ENCODE measurements around the gene TTLL3. TPM values are rescaled to one million over a fixed set of nuclear protein-coding genes. Genes with fewer than 3 reads are reported as not detected.

Gene TTLL3
- total and polyA plus RNA-seq, 2 of the 13 experiments (the other 11 are each of a cell fraction or from before 2014, with no cell fraction given): 9.5 to 51.2 TPM

DNA sequence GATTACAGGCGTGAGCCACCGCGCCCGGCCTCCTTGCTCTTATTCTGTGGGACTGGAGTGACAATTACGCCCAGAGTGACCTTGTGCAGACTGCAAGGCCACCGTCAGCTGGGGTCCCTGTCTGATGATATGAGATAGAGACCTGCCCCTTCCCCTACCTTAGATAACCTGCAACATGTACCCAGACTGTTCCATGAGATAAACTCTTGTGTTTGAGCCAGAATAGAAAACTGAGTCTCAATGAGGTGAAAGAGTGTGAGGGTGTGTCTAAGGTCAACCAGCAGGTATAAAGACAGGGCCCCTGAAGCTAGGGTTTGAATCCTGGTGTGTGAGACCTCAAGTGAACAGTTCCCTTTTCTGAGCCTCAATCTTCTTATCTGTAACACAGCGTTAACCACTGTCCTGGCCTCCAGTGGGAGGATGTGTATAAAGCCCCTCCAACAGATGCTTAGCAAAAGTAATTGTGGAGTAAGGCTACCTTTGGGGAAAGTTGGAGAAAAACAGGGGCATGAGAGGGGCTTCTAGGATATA lies 23.8 kb upstream of the TTLL3 start:
- Histone ChIP-seq H3K4me3 (replicated peaks in 1 of 3; ENCODE audit: insufficient read depth in 1 of 3, low read depth in 2 of 3, low read length in 3 of 3) (no peak overlapping the region), H3K4me1 (ENCODE audit: insufficient read depth, low read length) (peaks cover 22% of the 10 kb centered on the region), H2AFZ (ENCODE audit: low read length) (no peak overlapping the region), H4K20me1 (ENCODE audit: insufficient read depth, low read length) (no peaks in the 10 kb centered on the region), H3K79me2 (ENCODE audit: insufficient read depth, low read length) (peaks cover under 1% of the 10 kb centered on the region), H3K36me3 (replicated peaks in 1 of 2; ENCODE audit: control insufficient read depth in 1 of 2, insufficient read depth in 2 of 2, low read length in 2 of 2) (peaks cover 16 to 67% of the 10 kb centered on the region in 2 experiments), H3K9me3 (ENCODE audit: low read length) (no peaks in the 10 kb centered on the region), H3K4me2 (ENCODE audit: low read depth, low read length) (no peak overlapping the region), H3K27me3 (ENCODE audit: control insufficient read depth in 1 of 2, insufficient read depth in 2 of 2, low read length in 2 of 2) (no peaks in the 10 kb centered on the region), H3K9ac (ENCODE audit: insufficient read depth, low read depth, low read length) (no peak overlapping the region), H3K27ac (ENCODE audit: extremely low read length, insufficient read depth, low read length) (no peak overlapping the region)
- ATAC-seq: no peak
- TF ChIP-seq ZNF225 (CRISPR knock-in tag; IDR thresholded peaks at IDR 0.05): no peak
- no peak for TF ChIP-seq ELF1 (CRISPR knock-in tag; IDR thresholded peaks at IDR 0.05)
- TF ChIP-seq ZNF720 (CRISPR knock-in tag; IDR thresholded peaks at IDR 0.05): no peak
- no peak for TF ChIP-seq ZNF335 (CRISPR knock-in tag; IDR thresholded peaks at IDR 0.05)
- TF ChIP-seq ZNF557 (CRISPR knock-in tag; IDR thresholded peaks at IDR 0.05): no peak
- no peak for TF ChIP-seq REL (CRISPR knock-in tag; conservative IDR thresholded peaks at IDR 0.05)
- no peak for TF ChIP-seq GATAD1 (CRISPR knock-in tag; IDR thresholded peaks at IDR 0.05)
- no peak for TF ChIP-seq ZFP62 (CRISPR knock-in tag; IDR thresholded peaks at IDR 0.05)
- no peak for TF ChIP-seq NFIC (IDR thresholded peaks at IDR 0.05; ENCODE audit: low read length)
- FAIRE-seq: no peak
- 94% methylated on average over 7 of the region's 7 CpGs for WGBS (ENCODE audit: low lambda C conversion rate)
- CTCF ChIA-PET (ENCODE audit: low intra/inter-chr PET ratio, low total read pairs): no interaction called here
- POLR2A ChIA-PET: no interaction called here
- in situ Hi-C loops (cut with HindIII; ENCODE audit: extremely low pct_ligation_motif_present, low pct_unique_long_range_greater_than_20kb) (no loop called here), intact Hi-C loops (cut with micrococcal nuclease; ENCODE audit: unreplicated experiment) (no loop called here)
- no TSS peak for BruUV-seq (replicated peaks)
- DNase-seq (ENCODE audit: low spot score): no peak

DNA sequence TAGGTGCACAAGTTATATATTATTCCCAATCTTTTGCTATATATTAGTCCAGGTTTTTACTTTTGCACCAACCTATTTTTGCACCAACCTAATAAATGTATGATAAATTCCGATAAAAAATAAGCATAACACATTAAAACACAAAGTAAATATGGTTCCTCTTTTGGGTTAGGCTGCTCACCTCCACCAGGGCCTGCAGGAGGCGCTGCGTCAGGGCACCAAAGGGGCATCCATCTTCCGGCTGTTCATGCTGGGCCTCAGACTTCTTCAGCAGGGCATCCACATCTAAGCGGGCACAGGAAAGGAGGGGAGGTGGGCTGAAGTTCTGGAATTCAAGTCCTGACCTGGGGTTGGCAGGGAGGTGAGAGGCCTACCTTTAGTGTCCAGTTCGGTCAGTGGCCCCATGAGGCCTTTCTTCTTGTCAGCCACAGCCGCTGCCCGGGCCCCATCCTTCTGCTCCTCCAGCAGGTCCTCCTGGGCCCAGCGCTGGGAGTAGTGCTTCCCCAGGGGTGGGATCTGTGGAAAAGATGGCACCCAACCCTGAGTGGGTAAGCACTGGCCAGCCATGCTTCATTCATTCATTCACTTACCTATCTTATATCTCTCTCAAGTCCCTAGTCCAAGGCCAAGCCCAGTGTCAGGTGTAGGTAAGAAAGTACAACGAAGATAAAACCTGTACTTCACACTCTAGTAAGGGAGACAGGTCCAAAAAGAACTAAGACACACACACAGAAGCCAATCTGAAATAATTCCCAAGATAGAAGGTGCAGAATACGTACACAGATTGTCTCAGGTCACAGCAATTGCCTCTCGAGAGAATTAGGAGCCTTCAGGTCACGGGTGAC lies 23.0 kb upstream of the TTLL3 start:
- H3K27ac ChIP-seq (ENCODE audit: extremely low read length, insufficient read depth, low read length): no peak overlapping the region
- no peak; the same call in 1 of the 3 replicates for ATAC-seq
- DNase-seq (ENCODE audit: low spot score): no peak
- no peaks in the 10 kb centered on the region for H3K27me3 ChIP-seq (ENCODE audit: control insufficient read depth in 1 of 2, insufficient read depth in 2 of 2, low read length in 2 of 2)
- no peaks in the 10 kb centered on the region for H4K20me1 ChIP-seq (ENCODE audit: insufficient read depth, low read length)
- in situ Hi-C loops (cut with HindIII; ENCODE audit: extremely low pct_ligation_motif_present, low pct_unique_long_range_greater_than_20kb) (no loop called here), intact Hi-C loops (cut with micrococcal nuclease; ENCODE audit: unreplicated experiment) (no loop called here)
- TF ChIP-seq, protein P1, sequence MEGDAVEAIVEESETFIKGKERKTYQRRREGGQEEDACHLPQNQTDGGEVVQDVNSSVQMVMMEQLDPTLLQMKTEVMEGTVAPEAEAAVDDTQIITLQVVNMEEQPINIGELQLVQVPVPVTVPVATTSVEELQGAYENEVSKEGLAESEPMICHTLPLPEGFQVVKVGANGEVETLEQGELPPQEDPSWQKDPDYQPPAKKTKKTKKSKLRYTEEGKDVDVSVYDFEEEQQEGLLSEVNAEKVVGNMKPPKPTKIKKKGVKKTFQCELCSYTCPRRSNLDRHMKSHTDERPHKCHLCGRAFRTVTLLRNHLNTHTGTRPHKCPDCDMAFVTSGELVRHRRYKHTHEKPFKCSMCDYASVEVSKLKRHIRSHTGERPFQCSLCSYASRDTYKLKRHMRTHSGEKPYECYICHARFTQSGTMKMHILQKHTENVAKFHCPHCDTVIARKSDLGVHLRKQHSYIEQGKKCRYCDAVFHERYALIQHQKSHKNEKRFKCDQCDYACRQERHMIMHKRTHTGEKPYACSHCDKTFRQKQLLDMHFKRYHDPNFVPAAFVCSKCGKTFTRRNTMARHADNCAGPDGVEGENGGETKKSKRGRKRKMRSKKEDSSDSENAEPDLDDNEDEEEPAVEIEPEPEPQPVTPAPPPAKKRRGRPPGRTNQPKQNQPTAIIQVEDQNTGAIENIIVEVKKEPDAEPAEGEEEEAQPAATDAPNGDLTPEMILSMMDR (CRISPR knock-in tag; IDR thresholded peaks at IDR 0.05): peak; percentile 37; the same call in 1 of the 2 replicates
- no peak for TF ChIP-seq ZNF24 (IDR thresholded peaks at IDR 0.05)
- TF ChIP-seq ZNF484 (CRISPR knock-in tag; IDR thresholded peaks at IDR 0.05; ENCODE audit: borderline replicate concordance, low read depth): no peak
- POLR2A ChIA-PET: no interaction called here
- H3K4me3 ChIP-seq (replicated peaks in 1 of 3; ENCODE audit: insufficient read depth in 1 of 3, low read depth in 2 of 3, low read length in 3 of 3): no peak overlapping the region
- H3K79me2 ChIP-seq (ENCODE audit: insufficient read depth, low read length): peaks cover 7% of the 10 kb centered on the region
- no peak overlapping the region for H2AFZ ChIP-seq (ENCODE audit: low read length)
- peaks cover 15 to 62% of the 10 kb centered on the region in 2 experiments for H3K36me3 ChIP-seq (replicated peaks in 1 of 2; ENCODE audit: control insufficient read depth in 1 of 2, insufficient read depth in 2 of 2, low read length in 2 of 2)
- no peak for FAIRE-seq
- no TSS peak for BruUV-seq (replicated peaks)
- peaks cover 21% of the 10 kb centered on the region for H3K4me1 ChIP-seq (ENCODE audit: insufficient read depth, low read length)
- no peak overlapping the region for H3K4me2 ChIP-seq (ENCODE audit: low read depth, low read length)
- 90% methylated on average over 13 of the region's 13 CpGs for WGBS (ENCODE audit: low lambda C conversion rate)
- CTCF ChIA-PET (ENCODE audit: low intra/inter-chr PET ratio, low total read pairs): no interaction called here
- no peaks in the 10 kb centered on the region for H3K9me3 ChIP-seq (ENCODE audit: low read length)
- no peak overlapping the region for H3K9ac ChIP-seq (ENCODE audit: insufficient read depth, low read depth, low read length)

Measured in HepG2 (cell line).